Ishikawa (cell line): ENCODE data around the gene VIPR2.
A peak's percentile ranks its signal among the peaks of the same experiment; 100 is the strongest.

ENCODE experiments used
- EP300 ChIP-seq: IDR thresholded peaks from 2 replicates; pipeline ENCODE4 v1.6.1; 2012; ENCODE audit warnings: borderline replicate concordance
- MAX ChIP-seq: IDR thresholded peaks from 2 replicates; pipeline ENCODE4 v1.6.1; 2012
- YY1 ChIP-seq: IDR thresholded peaks from 2 replicates; pipeline ENCODE4 v1.6.1; 2012; ENCODE audit warnings: low read depth

GRCh38 chr7:159025161-159025779 lies 119.4 kb downstream of the VIPR2 start:
- TF ChIP-seq EP300 (no peak), MAX (peak; percentile 55), YY1 (no peak)
